HL-60 (cell line): ENCODE data around the gene COL18A1.

ENCODE experiments used
- DNase-seq, 2 experiments: peaks; one replicate each; pipeline ENCODE4 v3.0.0-alpha.2; 2010 to 2020; ENCODE audit warnings: low read depth in 1 of 2, low spot score in 1 of 2
- H3K27ac ChIP-seq: fragments of 250-450 bp; sonication (Bioruptor Pico); replicated peaks from 2 replicates; pipeline ENCODE4 v1.5.1; 2020; ENCODE audit warnings: mild to moderate bottlenecking, moderate library complexity
- H3K27me3 ChIP-seq: fragments of 250-450 bp; sonication (Bioruptor Pico); 2 replicates; pipeline ENCODE4 v1.5.1; 2021; ENCODE audit warnings: mild to moderate bottlenecking, moderate library complexity; ENCODE audit not compliant: insufficient read depth, poor library complexity, severe bottlenecking
- H3K4me3 ChIP-seq: replicated peaks from 2 replicates; pipeline ENCODE4 v1.5.1; 2011; ENCODE audit warnings: mild to moderate bottlenecking, control low read depth, low read length; ENCODE audit not compliant: insufficient read depth
- CTCF ChIP-seq: IDR thresholded peaks from one replicate; pipeline ENCODE4 v1.5.1; 2011; ENCODE audit warnings: low read length, control low read depth, inconsistent platforms; ENCODE audit not compliant: insufficient read depth
- GABPA ChIP-seq: IDR thresholded peaks from 2 replicates; pipeline ENCODE4 v1.6.1; 2012; ENCODE audit warnings: low read depth
- POLR2AphosphoS5 ChIP-seq: IDR thresholded peaks from 2 replicates; pipeline ENCODE4 v1.6.1; 2012; ENCODE audit warnings: low read depth
- REST ChIP-seq: IDR thresholded peaks from 2 replicates; pipeline ENCODE4 v1.6.1; 2012; ENCODE audit warnings: low read depth; ENCODE audit not compliant: insufficient replicate concordance
- SPI1 ChIP-seq: IDR thresholded peaks from 2 replicates; pipeline ENCODE4 v1.6.1; 2012; ENCODE audit warnings: low read depth, mild to moderate bottlenecking, borderline replicate concordance

COL18A1 gene

GRCh38 chr21:45451091-45451740 lies 46.3 kb downstream of the COL18A1 start:
- Histone ChIP-seq H3K27me3 (peaks cover 16% of the 10 kb centered on the region), H3K4me3 (no peak overlapping the region), H3K27ac (no peak overlapping the region)
- TF ChIP-seq POLR2AphosphoS5 (no peak), CTCF (no peak), REST (no peak)
- no peak for DNase-seq

GRCh38 chr21:45451771-45452182 lies 46.8 kb downstream of the COL18A1 start:
- Histone ChIP-seq H3K4me3 (no peak overlapping the region), H3K27me3 (peaks cover 19% of the 10 kb centered on the region), H3K27ac (no peak overlapping the region)
- no peak for TF ChIP-seq CTCF
- TF ChIP-seq SPI1: no peak
- TF ChIP-seq REST: no peak
- TF ChIP-seq GABPA: no peak
- TF ChIP-seq POLR2AphosphoS5: no peak
- no peak for DNase-seq

- Histone ChIP-seq H3K4me3 (no peak overlapping the region), H3K27ac (no peak overlapping the region), H3K27me3 (peaks cover 19% of the 10 kb centered on the region)
- TF ChIP-seq SPI1 (no peak), CTCF (no peak), REST (no peak), GABPA (no peak), POLR2AphosphoS5 (no peak)
- no peak for DNase-seq
Measured at GRCh38 chr21:45452696-45453307, 47.8 kb downstream of the COL18A1 start.
